GM10248 (cell line): ENCODE results near the gene COL6A1.

Source experiments
- CTCF ChIA-PET: fragments of 300-600 bp; sonication (Branson Sonifier 250); formaldehyde crosslinking; extraction: SDS; loops from one replicate; lab custom pipeline; 2021; ENCODE audit warnings: antibody characterized with exemption; lab: Yijun Ruan, JAX
- POLR2A ChIA-PET: fragments of 350-650 bp; sonication (Branson Sonifier 250); formaldehyde crosslinking; extraction: SDS; loops from one replicate; lab custom pipeline; 2020; ENCODE audit warnings: antibody characterized with exemption; lab: Yijun Ruan, JAX
- DNase-seq: peaks from one replicate; pipeline ENCODE4 v3.0.0; 2012; ENCODE audit errors: extremely low spot score
- TF ChIP-seq, protein P1 (sequence below): IDR thresholded peaks from 2 replicates; pipeline ENCODE4 v1.5.1; 2012; ENCODE audit warnings: mild to moderate bottlenecking, low read depth; ENCODE audit errors: extremely low read depth, missing control alignments, control extremely low read depth

Gene COL6A1

DNA sequence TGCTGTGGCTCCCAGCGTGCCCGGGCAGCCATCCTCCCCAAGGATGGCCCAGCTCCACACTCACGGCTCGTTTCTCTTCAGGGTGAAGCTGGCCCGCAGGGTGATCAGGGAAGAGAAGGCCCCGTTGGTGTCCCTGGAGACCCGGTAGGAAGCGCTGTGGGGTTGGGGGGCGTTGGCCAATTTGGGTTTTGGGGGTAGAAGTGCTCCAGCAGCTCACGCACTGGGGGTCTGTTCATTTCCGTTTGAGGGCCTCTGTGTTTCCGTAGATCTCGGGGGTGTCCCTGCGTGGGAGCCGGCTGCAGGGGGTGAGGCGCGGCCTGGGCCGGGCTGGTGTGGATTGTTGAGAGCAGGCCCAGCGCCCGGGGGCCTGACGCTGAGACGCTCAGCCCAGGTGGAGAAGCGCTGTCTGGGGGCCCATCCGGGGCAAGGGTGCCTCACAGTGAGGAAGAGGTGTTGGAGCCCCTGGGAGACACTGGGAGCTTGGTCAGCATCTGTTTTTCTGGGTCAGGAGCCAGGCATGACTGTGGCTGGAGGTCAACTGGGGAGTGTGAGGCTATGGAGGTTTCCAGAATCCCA, 12.6 kb downstream of the COL6A1 start:
- ChIA-PET CTCF (no interaction called here), POLR2A (no interaction called here)
- TF ChIP-seq, protein P1, sequence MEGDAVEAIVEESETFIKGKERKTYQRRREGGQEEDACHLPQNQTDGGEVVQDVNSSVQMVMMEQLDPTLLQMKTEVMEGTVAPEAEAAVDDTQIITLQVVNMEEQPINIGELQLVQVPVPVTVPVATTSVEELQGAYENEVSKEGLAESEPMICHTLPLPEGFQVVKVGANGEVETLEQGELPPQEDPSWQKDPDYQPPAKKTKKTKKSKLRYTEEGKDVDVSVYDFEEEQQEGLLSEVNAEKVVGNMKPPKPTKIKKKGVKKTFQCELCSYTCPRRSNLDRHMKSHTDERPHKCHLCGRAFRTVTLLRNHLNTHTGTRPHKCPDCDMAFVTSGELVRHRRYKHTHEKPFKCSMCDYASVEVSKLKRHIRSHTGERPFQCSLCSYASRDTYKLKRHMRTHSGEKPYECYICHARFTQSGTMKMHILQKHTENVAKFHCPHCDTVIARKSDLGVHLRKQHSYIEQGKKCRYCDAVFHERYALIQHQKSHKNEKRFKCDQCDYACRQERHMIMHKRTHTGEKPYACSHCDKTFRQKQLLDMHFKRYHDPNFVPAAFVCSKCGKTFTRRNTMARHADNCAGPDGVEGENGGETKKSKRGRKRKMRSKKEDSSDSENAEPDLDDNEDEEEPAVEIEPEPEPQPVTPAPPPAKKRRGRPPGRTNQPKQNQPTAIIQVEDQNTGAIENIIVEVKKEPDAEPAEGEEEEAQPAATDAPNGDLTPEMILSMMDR, result no peak
- DNase-seq, result no peak

DNA sequence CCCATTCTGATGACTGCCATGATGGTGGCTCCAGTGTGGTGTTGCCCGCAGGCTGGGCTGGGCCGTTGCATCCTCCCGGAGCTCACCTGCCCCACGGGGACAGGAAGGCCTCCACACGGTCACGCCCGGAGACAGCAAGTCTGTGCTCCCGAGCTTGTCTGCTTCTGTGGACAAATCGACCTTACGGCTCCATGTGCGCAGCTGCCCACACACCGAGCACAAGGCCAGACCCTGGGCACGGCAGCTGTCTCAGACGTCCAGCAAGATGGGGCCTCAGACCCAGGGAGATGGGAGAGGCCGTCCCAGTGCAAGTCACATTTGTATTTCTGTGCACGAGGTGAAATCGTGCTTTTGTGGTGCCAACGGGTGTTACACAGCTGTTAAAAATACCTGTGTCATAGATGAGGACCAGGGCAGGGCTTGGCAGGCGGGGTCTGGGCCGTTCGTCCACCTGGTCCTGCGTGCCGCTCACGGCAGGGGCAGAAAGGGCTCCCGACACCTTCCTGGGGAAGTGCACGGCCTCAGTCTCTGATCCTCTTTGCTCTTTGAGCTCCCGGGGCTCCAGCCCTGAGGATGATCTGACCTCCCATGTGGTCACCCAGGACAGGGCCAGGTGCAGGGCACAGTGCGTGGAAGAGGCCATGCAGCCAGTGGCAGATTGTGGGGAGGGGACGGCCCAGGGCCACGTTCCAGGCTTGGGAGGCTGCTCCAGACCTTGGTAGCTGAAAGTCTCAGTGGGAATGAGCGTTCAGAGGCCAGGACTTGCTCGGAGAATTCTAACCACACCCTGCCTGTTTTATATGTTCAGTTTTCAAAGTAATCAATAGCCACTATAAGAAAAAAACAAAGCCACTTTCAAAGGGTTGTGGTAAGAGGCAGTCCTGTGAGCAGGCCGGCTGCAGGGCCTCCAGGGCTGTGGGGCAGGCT, 13.5 kb downstream of the COL6A1 start:
- CTCF ChIA-PET, result no interaction called here

DNA sequence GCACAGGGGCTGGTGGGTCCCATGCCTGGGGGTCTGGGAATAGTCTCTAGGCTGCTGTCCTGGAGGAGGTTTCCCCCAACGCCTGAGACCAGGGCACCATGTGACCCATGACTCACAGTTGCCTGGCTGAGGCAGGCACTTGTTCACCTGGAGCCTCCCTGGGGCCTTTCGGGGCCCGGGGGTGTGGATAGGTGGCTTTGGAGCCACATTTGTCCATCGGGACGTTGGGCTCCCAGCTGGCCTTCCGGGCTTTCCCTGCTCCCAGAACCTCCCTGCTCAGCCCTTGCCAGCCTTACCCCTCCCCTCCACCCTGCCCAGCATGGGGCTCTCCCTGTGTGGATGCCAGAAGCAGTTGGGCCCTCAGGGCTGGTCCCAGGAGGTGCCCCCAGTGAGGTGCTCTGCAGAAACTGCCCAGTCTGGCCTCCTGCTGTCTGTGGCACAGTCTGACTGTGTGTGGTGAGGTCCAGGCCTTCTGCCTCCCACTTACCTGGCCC, 14.2 kb downstream of the COL6A1 start:
- CTCF ChIA-PET, result no interaction called here

More for the DNA sequence above, 13.5 kb downstream of the COL6A1 start:
- TF ChIP-seq, protein P1, result no peak
- POLR2A ChIA-PET, result no interaction called here
- no peak for DNase-seq

DNA sequence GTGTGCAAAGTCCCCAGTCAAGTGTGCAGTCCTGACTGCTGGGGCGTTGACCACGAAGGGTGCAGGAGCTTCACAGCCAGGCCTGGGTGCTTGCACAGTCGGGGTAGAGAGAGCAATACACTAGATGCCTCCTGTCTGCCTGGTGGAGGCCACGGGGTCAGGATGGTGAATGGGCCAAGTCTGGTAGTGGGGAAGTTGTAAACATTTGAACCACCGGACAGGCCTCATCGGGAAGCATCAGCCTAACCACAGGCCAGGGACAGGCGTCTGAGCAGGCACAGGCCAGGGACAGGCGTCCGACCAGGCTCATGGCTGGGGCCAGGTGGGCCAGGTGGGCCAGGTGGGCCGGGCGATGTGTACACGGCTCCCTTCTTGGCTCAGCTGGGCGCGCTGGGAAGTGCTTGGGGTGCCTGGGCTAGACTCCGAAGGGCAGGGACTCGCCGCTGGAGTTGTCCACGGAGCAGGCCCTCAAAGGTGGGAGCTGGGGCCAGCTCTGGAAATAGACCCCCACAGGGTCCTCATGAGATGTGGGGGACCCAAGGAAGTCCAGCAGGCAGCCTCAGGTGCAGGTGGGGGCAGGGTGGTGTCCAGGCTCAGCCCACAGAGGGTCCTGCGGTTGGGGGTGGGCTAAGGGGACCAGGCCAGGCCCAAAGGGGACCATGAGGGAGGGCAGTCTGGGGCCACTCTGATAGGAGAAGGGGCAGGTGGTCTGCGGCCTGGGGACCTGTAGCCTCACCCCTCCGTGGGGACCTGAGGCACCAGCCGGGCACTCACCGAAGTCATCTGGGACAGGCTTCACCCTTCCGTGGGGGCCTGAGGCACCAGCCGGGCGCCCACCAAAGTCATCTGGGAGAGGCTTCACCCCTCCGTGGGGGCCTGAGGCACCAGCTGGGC, 15.0 kb downstream of the COL6A1 start:
- DNase-seq, result no peak
- TF ChIP-seq, protein P1, result no peak
- POLR2A ChIA-PET, result no interaction called here
- CTCF ChIA-PET, result no interaction called here

More for the DNA sequence above, 14.2 kb downstream of the COL6A1 start:
- POLR2A ChIA-PET, result no interaction called here
- DNase-seq, result no peak
- TF ChIP-seq, protein P1, result no peak

DNA sequence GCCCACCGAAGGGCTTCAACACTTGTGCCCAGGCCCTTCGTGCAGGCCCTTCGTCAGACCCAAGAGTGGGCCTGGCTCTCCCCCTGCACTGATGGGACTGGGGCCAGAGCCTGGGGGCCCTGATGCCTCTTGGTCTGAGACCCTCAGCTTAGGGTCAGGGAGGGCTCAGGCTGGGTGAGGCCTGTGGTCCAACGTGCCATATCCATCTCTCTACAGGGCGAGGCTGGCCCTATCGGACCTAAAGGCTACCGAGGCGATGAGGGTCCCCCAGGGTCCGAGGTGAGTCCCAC, 15.6 kb downstream of the COL6A1 start:
- DNase-seq, result no peak
- CTCF ChIA-PET, result no interaction called here
- POLR2A ChIA-PET, result no interaction called here
- TF ChIP-seq, protein P1, result no peak
